Left ventricle myocardium inferior (tissue), 1 donor: ENCODE measurements around the gene POTEJ. TPM values are rescaled to one million over a fixed set of nuclear protein-coding genes. Genes with fewer than 3 reads are reported as not detected.
"Not testable (repeated sequence)": the region's sequence is repeated elsewhere in the genome, so short reads cannot be mapped to it uniquely, and the experiment has no call there.

Source experiments
- DNase-seq: peaks from one replicate; pipeline ENCODE4 v3.0.0-alpha.2; 2020
- H3K27ac ChIP-seq: fragments of 200-600 bp; replicated peaks from 2 replicates; pipeline ENCODE4 v1.8.0; 2021
- H3K27me3 ChIP-seq: fragments of 200-600 bp; 2 replicates; pipeline ENCODE4 v1.8.0; 2021; ENCODE audit warnings: low read depth
- H3K36me3 ChIP-seq: fragments of 200-600 bp; 2 replicates; pipeline ENCODE4 v1.8.0; 2021
- H3K4me1 ChIP-seq: fragments of 200-600 bp; 2 replicates; pipeline ENCODE4 v1.8.0; 2021
- H3K4me3 ChIP-seq: fragments of 200-600 bp; 2 replicates; pipeline ENCODE4 v1.8.0; 2021; ENCODE audit warnings: mild to moderate bottlenecking, moderate library complexity
- H3K9me3 ChIP-seq: fragments of 200-600 bp; replicated peaks from 2 replicates; pipeline ENCODE4 v1.8.0; 2021
- intact Hi-C: fragments of 100-400 bp; cut with micrococcal nuclease; formaldehyde crosslinking; loops from one replicate; pipeline ENCODE4 v1.11.0; 2022
- long read RNA-seq: library from polyadenylated mRNA; unstranded; transcript quantifications from one replicate; pipeline ENCODE4 v2.0.0, GENCODE V29; 2021
- total RNA-seq: library from RNA; stranded (reverse); fragmentation: NEBNext Ultra II Directional; extraction: Animal tissue kit (Norgen Biotek cat#: 25700); gene quantifications from one replicate; pipeline ENCODE4 v1.2.1, GENCODE V29; 2021
- donor health status: DM: no; HTN: yes; CAD: no; lungs with severe emphysema.

POTEJ gene
- total RNA-seq: not detected
- long read RNA-seq: 0 reads

DNA sequence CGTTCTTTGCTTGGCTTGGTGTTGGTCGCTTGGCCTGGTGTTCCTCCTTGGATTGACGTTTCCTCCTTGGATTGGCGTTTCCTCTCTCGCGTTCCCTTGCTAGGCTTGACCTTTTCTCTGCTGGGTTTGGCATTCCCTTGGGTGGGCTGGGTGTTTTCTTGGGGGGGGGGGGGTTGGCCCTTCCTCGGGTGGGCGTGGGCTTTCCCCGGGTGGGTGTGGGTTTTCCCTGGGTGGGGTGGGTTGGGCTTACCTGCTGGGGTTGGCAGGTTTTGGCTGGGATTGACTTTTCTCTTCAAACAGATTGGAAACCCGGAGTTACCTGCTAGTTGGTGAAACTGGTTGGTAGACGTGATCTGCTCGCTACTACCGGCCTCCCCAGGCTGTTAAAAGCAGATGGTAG, at the start of gene POTEJ:
POTEJ (plus strand) TSS at position 301 of the 400 bp plus-strand sequence; CDS start at position 394, 93 bp downstream.
- H3K4me1 ChIP-seq, intact Hi-C loops, H3K27ac ChIP-seq, H3K36me3 ChIP-seq, H3K9me3 ChIP-seq, H3K27me3 ChIP-seq, H3K4me3 ChIP-seq, DNase-seq: not testable (repeated sequence)

DNA sequence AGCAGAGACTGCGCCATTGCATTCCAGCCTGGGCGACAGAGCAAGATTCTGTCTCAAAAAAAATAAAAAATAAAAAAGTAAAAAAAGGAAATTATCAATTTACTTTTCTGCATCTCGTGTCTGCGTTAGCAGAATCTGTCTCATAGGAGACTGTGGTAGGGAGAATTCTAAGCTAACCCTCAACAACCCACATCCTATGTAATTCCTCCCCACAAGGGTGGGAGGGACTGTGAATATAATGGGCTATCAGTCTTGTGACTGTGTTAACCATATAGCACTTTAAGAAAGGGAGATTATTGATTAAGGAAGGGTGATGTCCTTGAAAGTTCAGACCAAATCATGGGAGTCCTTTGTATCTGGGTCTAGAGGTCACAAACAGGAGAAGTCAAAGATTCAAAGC, 45.1 kb upstream of the POTEJ start:
- H3K4me3 ChIP-seq, H3K27me3 ChIP-seq, H3K36me3 ChIP-seq, H3K9me3 ChIP-seq, DNase-seq, H3K4me1 ChIP-seq, intact Hi-C loops, H3K27ac ChIP-seq: not testable (repeated sequence)

DNA sequence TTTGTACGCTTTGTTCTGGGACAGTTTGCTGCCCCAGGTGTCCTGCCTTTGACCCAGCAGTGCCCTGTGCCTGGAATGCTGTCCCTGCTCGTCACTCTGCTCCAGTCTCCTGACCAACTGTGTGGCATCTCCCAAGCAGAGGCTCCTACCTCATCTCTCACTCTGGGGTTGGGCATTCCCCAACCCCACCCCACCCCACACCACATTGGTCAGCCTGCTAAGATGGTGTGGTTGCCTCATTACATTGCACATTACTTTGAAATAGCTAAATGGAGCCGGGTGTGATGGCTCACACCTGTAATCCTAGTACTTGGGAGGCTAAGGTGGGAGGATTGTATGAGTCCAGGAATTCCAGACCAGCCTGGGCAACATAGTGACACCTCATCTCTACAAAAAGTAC, 39.3 kb upstream of the POTEJ start:
- H3K27me3 ChIP-seq, H3K36me3 ChIP-seq, intact Hi-C loops, H3K4me3 ChIP-seq, H3K4me1 ChIP-seq, DNase-seq, H3K27ac ChIP-seq, H3K9me3 ChIP-seq: not testable (repeated sequence)

- H3K36me3 ChIP-seq, intact Hi-C loops, H3K4me3 ChIP-seq, H3K4me1 ChIP-seq, H3K27me3 ChIP-seq, H3K9me3 ChIP-seq, DNase-seq, H3K27ac ChIP-seq: not testable (repeated sequence)
Measured at GRCh38 chr2:130574230-130574629, 37.0 kb upstream of the POTEJ start.

DNA sequence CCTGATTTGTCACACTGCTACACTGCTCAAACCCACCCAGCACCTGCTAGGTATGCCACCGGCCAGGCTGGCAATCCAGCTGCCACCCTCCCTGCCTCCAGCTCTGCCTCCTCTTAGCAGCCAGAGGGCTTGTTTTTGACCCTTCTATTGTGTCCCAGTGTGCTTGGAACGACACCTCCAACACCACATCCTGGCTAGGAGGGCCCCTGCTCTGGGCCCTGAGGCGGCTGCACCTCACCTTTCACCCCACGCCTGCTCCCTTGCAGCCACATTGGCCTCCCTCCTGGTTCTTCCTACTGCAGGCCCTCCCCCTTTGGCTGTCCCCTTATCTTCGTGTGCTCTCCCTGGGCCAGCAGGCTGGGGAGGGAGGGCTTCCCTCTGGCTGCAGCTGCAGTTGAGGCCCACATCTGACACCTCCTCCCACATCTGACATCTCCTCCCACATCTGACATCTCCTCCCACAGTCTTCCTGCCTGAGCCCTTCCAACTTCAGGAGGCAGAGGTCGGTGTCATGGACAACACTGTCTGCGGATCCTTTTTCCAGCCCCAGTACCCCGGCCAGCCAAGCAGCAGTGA, 34.9 kb upstream of the POTEJ start:
- H3K27ac ChIP-seq, H3K27me3 ChIP-seq, H3K36me3 ChIP-seq, H3K4me3 ChIP-seq, H3K4me1 ChIP-seq, intact Hi-C loops, H3K9me3 ChIP-seq, DNase-seq: not testable (repeated sequence)

GRCh38 chr2:130577559-130577958, 33.7 kb upstream of the POTEJ start:
- H3K9me3 ChIP-seq, intact Hi-C loops, H3K27me3 ChIP-seq, DNase-seq, H3K4me1 ChIP-seq, H3K4me3 ChIP-seq, H3K36me3 ChIP-seq, H3K27ac ChIP-seq: not testable (repeated sequence)

GRCh38 chr2:130579121-130579520, 32.1 kb upstream of the POTEJ start:
- H3K4me3 ChIP-seq, H3K9me3 ChIP-seq, H3K4me1 ChIP-seq, H3K27me3 ChIP-seq, H3K36me3 ChIP-seq, DNase-seq, H3K27ac ChIP-seq, intact Hi-C loops: not testable (repeated sequence)

DNA sequence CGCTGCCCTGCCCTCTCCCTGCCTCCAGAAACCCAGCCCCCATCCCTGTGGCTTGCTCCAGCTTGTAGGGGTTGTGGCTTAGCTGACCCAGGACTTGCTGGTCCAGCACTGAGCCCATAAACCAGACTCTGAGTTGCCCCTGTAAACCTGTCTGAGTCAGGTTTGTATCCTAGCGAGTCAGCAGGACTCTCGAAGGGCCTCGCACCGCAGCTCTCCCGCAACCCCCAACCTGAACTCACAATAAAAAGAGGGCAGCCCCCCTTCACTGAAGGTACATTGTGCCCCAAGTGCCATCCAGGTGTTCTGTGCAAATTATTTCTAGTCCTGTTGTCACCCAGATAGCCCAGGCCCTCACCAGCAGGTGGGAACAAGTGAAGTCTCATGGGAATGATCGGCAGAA, 29.7 kb upstream of the POTEJ start:
- DNase-seq, H3K4me1 ChIP-seq, H3K27ac ChIP-seq, H3K27me3 ChIP-seq, H3K4me3 ChIP-seq, H3K36me3 ChIP-seq, H3K9me3 ChIP-seq, intact Hi-C loops: not testable (repeated sequence)

DNA sequence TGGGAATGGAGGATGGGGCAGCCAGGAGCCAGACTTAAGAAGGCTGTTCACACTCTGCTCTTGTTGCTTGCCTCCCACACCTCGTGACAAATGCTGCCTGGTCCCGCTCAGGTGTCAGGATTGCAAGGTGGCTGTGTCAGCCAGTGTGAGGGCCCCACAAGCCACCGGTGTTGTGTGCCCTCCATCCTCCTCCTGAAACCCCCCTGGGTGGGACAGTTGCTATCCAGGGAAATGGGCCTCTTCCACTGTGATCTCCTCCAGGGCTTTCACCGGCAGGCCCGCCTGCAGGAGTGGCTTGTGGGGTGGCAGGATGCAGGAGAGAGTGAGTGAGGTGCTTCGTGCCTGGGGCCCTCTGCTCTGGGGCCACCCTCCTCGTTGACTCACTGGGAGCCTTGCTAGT, 28.3 kb upstream of the POTEJ start:
- H3K4me1 ChIP-seq, intact Hi-C loops, H3K4me3 ChIP-seq, H3K27me3 ChIP-seq, H3K27ac ChIP-seq, H3K36me3 ChIP-seq, H3K9me3 ChIP-seq, DNase-seq: not testable (repeated sequence)

GRCh38 chr2:130583582-130583981, 27.7 kb upstream of the POTEJ start:
- DNase-seq, H3K27me3 ChIP-seq, H3K4me1 ChIP-seq, H3K4me3 ChIP-seq, intact Hi-C loops, H3K9me3 ChIP-seq, H3K36me3 ChIP-seq, H3K27ac ChIP-seq: not testable (repeated sequence)

GRCh38 chr2:130584726-130585125, 26.5 kb upstream of the POTEJ start:
- H3K4me1 ChIP-seq, H3K36me3 ChIP-seq, H3K27me3 ChIP-seq, H3K27ac ChIP-seq, H3K9me3 ChIP-seq, intact Hi-C loops, H3K4me3 ChIP-seq, DNase-seq: not testable (repeated sequence)

DNA sequence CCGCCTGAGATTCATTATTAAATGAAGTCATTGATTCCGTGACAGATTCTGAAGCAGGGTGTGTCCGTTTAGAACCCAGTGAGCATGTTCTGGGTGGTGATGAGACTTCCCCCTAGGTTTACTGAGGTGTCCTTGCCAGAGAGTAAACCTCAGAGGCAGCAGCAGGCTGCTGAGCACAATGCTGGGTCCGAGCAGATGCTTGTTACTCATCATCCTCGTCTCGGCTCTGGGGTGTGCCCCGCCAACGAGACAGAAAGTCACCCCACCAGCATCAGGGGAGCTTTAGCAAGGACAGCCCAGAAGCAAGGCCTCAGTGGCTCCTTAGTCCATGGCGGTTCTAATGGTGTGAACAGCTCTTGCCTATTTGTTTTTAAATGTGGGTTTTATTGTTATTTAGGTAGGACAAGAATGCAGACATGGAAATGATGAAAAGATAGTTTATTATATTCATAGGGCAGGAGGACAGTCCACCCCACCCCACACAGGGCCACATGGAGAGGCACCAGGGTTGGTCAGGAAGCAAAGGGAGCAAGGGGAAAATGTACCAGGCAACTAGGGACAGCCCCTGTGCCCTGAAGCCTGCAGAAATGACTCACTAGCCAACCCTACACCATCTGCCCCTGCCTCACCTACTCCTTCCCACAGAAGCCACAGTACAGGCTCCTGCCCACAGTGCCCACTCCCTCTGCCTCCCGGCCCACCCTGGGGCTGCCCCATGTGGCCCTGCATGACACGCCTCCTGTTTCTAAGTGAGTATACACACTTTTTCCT, 22.4 kb upstream of the POTEJ start:
- H3K27me3 ChIP-seq, H3K9me3 ChIP-seq, intact Hi-C loops, H3K36me3 ChIP-seq, H3K4me1 ChIP-seq, H3K4me3 ChIP-seq, H3K27ac ChIP-seq, DNase-seq: not testable (repeated sequence)

DNA sequence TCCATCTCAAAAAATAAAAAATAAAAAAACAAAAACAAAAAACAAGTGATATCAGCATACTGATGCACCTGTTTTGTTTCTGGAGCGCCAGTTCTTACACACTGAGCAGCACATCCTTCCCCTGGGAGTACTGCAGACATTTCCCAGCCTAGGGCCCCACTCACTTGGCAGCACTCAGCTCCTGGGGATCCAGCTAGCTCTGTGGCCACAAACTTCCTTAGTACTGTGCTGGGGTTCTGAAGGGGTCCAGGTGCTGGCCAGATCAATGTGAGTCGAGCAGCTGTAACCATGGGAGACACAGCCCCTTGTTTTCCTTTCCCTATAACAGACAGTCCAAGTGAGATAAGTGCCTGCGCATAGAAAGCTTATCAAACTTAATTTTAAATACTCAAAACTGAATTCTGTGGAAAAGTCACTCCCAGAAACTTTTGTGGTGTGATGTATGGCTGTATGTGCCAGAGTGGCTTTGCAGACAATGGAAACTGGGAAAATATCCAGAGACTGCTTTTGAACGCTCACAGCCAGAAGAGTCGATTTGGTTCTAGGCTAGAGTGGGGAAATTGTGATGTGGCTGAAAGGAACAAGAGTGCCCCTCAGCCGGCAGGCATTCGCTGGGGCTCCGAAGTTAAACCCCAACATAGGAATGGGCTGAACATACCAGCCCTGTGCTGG, 20.9 kb upstream of the POTEJ start:
- H3K27me3 ChIP-seq, H3K36me3 ChIP-seq, H3K9me3 ChIP-seq, H3K4me3 ChIP-seq, H3K4me1 ChIP-seq, H3K27ac ChIP-seq, intact Hi-C loops, DNase-seq: not testable (repeated sequence)

DNA sequence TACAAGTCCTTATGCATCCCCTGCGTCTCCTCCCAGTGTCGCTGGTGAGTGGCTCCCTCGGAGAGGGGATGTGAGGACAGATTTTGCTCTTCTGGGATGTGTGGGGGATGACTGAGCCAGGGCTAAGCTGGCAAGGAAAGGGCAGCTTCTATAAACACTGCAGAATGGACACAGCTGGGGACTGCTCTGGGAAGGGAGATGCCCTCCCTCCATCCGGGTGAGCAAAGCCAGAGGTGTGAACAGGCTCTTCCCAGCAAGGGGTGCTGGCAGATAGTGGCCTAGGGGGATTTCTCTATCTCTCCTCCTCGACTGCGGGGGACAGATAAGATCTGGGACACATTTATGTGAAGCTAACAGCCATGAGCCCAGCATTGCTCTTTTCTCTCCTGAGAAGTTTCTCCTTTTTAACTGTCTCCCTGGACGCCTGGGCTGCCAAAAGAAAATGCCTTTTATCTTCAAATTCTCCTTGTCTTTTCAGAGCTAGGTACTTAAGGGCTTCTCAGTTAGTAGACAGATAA, 20.3 kb upstream of the POTEJ start:
- DNase-seq, H3K36me3 ChIP-seq, H3K9me3 ChIP-seq, intact Hi-C loops, H3K4me1 ChIP-seq, H3K27ac ChIP-seq, H3K27me3 ChIP-seq, H3K4me3 ChIP-seq: not testable (repeated sequence)
